Fibroblast of skin of scalp (primary cell): Measurements from ENCODE around the gene BOLA3.
A peak's percentile ranks its signal among the peaks of the same experiment; 100 is the strongest.
"Not testable (repeated sequence)": the region's sequence is repeated elsewhere in the genome, so short reads cannot be mapped to it uniquely, and the experiment has no call there.

Experiments
- DNase-seq: peaks from one replicate; pipeline ENCODE4 v3.0.0-alpha.2; 2013

BOLA3 gene

GRCh38 chr2:74101574-74102300, 46.0 kb downstream of the BOLA3 start:
- DNase-seq, result no peak

- DNase-seq, result no peak
These were observed 47.2 kb downstream of the BOLA3 start for GRCh38 chr2:74100254-74101216.

GRCh38 chr2:74099835-74100234, 47.9 kb downstream of the BOLA3 start:
- DNase-seq, result no peak

DNA sequence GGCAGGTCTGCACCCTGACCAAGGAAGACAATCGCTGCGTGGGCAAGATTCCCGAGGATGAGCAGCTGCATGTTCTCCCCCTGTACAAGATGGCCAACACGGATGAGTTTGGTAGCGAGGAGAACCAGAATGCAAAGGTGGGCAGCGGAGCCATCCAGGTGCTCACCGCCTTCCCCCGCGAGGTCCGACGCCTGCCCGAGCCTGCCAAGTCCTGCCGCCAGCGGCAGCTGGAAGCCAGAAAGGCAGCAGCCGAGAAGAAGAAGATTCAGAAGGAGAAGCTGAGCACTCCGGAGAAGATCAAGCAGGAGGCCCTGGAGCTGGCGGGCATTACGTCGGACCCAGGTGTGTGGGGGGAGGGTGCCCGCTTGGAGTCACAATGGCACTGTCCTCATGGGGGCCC, 48.4 kb downstream of the BOLA3 start:
- no peak for DNase-seq

DNA sequence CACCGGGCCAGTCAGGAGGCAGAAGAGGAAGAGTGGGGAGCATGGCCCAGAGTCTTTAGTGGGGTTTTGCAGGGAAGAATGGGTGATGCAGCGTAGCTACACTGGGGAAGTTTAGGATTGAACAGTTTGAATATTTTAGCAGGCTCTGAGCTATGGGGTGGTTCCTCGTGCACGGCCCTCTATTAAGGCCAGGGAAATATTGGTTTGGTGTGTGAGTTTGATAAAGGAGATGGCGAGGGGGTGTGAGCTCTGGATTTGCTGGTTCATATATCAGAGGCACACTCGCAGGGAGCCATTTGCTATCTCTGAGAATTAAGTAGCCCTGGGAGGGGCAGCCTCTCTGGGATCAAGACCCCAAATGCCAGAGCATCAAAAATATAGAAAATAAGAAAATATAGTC, 50.1 kb downstream of the BOLA3 start:
- no peak for DNase-seq

DNA sequence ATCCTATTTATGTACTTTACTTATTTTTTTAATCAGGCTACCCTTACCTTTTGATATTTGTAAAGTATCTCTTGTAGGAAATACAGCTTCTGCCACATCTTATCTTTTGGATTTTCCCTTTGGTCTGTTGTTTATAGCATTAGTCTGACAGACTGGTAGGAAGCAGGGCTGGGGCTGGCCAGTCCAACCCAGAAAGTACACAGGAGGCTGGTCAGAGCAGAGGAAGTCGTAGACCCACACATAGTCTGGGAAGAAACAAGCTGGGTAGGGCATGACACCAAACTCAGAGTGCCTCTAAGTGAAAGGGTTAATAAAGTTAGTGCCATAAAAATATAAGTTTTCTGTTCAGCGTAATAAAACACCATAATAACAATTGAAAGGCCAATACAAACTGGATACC, 51.7 kb downstream of the BOLA3 start:
- no peak for DNase-seq

GRCh38 chr2:74095632-74096031, 52.1 kb downstream of the BOLA3 start:
- DNase-seq, result no peak

- DNase-seq, result no peak
These were observed 53.4 kb downstream of the BOLA3 start for GRCh38 chr2:74094291-74094690.

DNA sequence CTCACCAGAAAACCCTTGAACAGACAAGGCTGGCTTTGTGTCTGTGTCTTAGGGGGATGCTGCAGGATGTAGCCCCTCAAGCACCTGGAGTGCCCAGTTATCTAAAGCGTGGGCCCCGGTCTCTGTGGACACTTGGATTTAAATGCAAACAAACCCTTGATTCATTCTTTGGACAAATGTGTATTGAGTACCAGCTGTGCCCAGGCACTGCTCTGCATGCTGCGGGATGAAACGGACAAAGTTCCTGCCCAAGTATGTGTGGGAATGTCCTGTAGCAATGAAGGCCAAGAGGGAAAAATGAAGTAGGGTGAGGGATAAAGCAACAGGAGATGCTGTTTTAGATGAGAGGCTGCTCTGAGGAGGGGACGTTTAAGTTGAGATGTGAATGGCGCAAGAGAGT, 53.9 kb downstream of the BOLA3 start:
- DNase-seq, result no peak

GRCh38 chr2:74093426-74093825, 54.3 kb downstream of the BOLA3 start:
- DNase-seq, result no peak

DNA sequence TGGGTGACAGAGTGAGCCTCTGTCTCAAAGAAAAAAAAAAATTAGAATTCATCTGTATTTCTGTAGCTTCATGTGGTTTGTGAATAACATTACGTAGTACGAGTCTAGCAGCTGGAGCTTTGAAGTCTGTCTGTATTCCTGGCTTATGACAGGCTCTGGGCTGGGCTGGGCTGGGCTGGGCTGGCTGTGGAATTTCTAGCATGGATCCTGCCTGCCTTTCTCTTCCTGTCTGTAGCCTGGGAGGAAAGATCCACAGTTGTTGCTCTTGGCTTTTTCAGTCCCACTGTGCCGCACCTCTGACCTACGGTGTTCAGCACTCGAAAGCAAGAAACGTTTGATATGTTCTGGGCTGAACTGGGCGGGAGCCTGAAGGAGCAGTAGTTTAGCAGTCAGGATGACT, 55.4 kb downstream of the BOLA3 start:
- DNase-seq, result peak; percentile 13

DNA sequence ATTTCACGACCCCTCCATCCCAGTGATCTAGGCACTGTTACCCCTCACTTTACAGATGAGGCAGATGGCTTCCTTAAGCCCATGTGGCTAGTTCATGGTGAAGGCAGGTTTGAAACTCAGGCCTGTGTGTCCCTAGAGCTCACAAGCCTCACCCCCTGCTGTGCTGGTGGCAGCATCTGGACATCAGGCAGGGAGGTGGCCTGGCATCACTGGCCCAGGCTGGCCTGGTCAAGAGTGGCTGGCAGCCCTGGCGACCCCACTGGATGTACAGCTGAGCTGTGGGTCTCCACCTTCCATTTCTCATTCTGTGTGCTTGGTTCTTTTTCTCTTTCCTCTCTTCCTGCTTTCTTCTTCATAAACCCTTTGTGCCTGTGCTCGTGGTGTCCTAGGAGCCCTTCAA, 56.3 kb downstream of the BOLA3 start:
- DNase-seq, result no peak

DNA sequence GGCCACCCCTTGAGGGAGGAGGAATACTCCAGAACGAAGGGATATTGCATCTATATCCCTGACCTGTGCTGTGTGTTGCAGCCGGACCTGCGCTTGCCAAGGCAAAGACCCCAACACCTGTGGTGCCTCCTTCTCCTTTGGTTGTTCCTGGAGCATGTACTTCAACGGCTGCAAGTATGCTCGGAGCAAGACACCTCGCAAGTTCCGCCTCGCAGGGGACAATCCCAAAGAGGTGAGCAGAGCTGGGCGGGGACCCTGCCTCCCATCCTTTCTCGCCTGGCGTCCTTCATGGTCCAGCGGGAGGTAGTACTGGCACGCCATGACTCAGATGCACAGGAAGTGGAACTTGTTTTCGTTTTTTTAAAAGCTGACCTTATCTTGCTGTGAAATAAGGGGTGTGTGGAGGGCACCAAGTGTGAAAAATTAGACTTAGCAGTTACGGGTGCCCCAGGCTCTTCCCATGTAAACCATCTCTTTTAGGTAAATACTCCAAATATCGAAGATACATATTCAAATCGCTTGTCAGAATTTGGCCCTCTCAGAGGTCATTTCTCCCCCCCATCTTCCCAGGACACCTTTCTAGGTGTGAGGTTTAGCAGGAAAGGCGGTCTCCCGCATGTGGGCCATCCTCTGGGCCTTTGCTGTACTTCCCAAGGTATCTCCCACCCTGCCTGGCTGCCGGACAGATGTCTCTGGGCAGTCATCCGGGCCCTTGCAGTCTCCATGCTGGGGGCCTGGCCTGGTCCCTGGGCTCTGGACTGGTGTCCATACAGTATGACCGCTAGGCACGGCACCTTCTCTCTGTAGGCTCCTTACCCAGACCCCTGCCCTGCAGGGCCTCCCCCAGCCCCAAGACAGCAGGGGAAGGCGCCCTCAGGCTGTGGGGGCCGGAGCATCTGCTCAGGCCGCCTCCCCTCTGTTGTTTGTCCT, 57.6 kb downstream of the BOLA3 start:
- DNase-seq, result no peak

DNA sequence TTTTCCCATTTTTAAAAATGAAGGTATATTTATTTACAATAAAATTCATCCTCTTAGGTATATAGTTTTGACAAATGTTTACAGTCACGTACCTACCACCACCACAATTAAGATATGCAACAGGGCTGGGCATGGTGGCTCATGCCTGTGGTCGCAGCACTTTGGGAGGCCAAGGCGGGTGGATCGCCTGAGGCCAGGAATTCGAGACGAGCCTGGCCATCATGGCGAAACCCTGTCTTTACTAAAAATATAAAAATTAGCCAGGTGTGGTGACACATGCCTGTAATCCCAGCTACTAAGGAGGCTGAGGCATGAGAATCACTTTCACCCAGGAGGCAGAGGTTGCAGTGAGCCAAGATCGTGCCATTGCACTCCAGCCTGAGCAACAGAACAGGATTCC, 59.0 kb downstream of the BOLA3 start:
- not testable (repeated sequence) for DNase-seq

DNA sequence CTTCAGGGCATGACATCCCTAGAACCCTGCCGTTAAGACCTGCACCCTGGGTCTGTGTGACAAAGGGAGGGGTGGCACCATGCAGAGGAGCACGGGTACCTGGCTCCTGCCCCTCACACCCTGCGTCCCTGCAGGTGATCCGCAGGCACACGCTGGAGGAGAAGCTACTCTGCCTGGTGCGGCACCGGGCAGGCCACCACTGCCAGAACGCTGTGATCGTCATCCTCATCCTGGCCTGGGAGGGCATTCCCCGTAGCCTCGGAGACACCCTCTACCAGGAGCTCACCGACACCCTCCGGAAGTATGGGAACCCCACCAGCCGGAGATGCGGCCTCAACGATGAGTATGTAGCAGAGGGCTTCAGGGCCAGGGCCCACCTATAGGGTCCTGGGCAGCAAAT, 60.0 kb downstream of the BOLA3 start:
- DNase-seq, result no peak

DNA sequence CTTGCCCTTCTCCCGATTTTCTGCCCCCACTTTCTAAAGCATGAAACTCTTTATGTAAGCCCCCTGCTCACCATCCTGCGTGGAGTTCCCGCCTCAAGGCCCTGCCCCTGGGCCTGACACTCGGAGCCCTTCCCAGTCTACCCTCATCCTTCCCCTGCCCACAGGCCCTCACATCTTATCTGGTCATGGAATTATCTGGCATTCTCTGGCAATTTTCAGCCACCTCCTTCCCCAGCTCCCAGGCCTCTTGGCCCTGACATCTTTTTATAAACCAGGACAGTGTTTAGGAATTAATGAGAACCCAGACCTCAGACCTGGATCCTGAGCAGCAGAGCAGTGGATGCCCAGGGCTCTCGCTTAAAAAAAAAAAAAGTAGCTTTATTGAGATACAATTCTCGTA, 61.7 kb downstream of the BOLA3 start:
- no peak for DNase-seq
